HepG2 (cell line): ENCODE measurements around the gene CHAF1B. TPM values are rescaled to one million over a fixed set of nuclear protein-coding genes. Genes with fewer than 3 reads are reported as not detected.

Experiments used
- ATF2 ChIP-seq: sonication (generic); formaldehyde crosslinking; IDR thresholded peaks from 2 replicates; pipeline ENCODE4 v1.4.0; 2020; ENCODE audit warnings: missing genetic modification reagents
- ETS1 ChIP-seq: sonication (generic); formaldehyde crosslinking; IDR thresholded peaks from 2 replicates; pipeline ENCODE4 v1.4.0; 2020; ENCODE audit warnings: missing genetic modification reagents
- FLYWCH1 ChIP-seq: sonication (generic); formaldehyde crosslinking; IDR thresholded peaks from 2 replicates; pipeline ENCODE4 v1.8.1; 2023; ENCODE audit warnings: mild to moderate bottlenecking, missing genetic modification reagents
- FOXA1 ChIP-seq, 2 experiments: fragments of 450-650 bp in 1 of 2; sonication (generic) in 1 of 2; formaldehyde crosslinking in 1 of 2; IDR thresholded peaks; 2 replicates each; pipeline versions ENCODE4 v1.4.0 to v1.6.1; 2016 to 2020; ENCODE audit warnings: missing genetic modification reagents in 1 of 2
- HDAC1 ChIP-seq: sonication (generic); formaldehyde crosslinking; IDR thresholded peaks from 2 replicates; pipeline ENCODE4 v1.5.1; 2020; ENCODE audit warnings: mild to moderate bottlenecking, missing genetic modification reagents
- HIVEP1 ChIP-seq: sonication (generic); formaldehyde crosslinking; IDR thresholded peaks from 2 replicates; pipeline ENCODE4 v1.4.0; 2020; ENCODE audit warnings: mild to moderate bottlenecking, missing genetic modification reagents
- MAF1 ChIP-seq: sonication (generic); formaldehyde crosslinking; IDR thresholded peaks from 2 replicates; pipeline ENCODE4 v1.5.0; 2020; ENCODE audit warnings: missing genetic modification reagents, borderline replicate concordance
- MIXL1 ChIP-seq: IDR thresholded peaks from 2 replicates; pipeline ENCODE4 v1.6.1; 2016
- MXI1 ChIP-seq: IDR thresholded peaks from 3 replicates; pipeline ENCODE4 v1.6.1; 2012; ENCODE audit warnings: low read depth, low read length, inconsistent platforms, borderline replicate concordance
- NBN ChIP-seq: fragments of 450-650 bp; conservative IDR thresholded peaks from 2 replicates; pipeline ENCODE4 v1.6.1; 2017
- NFKB2 ChIP-seq: sonication (generic); formaldehyde crosslinking; IDR thresholded peaks from 2 replicates; pipeline ENCODE4 v1.4.0; 2020; ENCODE audit warnings: missing genetic modification reagents, borderline replicate concordance
- PHF5A ChIP-seq: IDR thresholded peaks from one replicate; pipeline ENCODE4 v1.6.1; 2018; ENCODE audit warnings: low read depth, missing genetic modification reagents; ENCODE audit not compliant: unreplicated experiment
- REXO4 ChIP-seq: sonication (generic); formaldehyde crosslinking; IDR thresholded peaks from 2 replicates; pipeline ENCODE4 v1.8.0; 2022; ENCODE audit warnings: missing genetic modification reagents, mild to moderate bottlenecking, borderline replicate concordance
- RFX3 ChIP-seq: IDR thresholded peaks from 2 replicates; pipeline ENCODE4 v1.6.1; 2016; ENCODE audit warnings: missing biosample characterization, missing genetic modification reagents
- TBP ChIP-seq: sonication (generic); formaldehyde crosslinking; IDR thresholded peaks from 2 replicates; pipeline ENCODE4 v1.5.0; 2020; ENCODE audit warnings: missing genetic modification reagents
- TCF7 ChIP-seq: sonication (generic); IDR thresholded peaks from 2 replicates; pipeline ENCODE4 v1.6.1; 2016; ENCODE audit warnings: antibody characterized with exemption, low read depth
- ZNF318 ChIP-seq: sonication (generic); formaldehyde crosslinking; IDR thresholded peaks from 2 replicates; pipeline ENCODE4 v1.4.0; 2020; ENCODE audit warnings: mild to moderate bottlenecking, missing genetic modification reagents
- ZNF343 ChIP-seq: sonication (generic); formaldehyde crosslinking; IDR thresholded peaks from 2 replicates; pipeline ENCODE4 v1.4.0; 2020; ENCODE audit warnings: mild to moderate bottlenecking, missing genetic modification reagents
- ZNF484 ChIP-seq: sonication (generic); formaldehyde crosslinking; IDR thresholded peaks from 2 replicates; pipeline ENCODE4 v1.5.1; 2020; ENCODE audit warnings: mild to moderate bottlenecking, low read depth, missing genetic modification reagents, borderline replicate concordance
- ZNF614 ChIP-seq: IDR thresholded peaks from 2 replicates; pipeline ENCODE4 v1.6.1; 2018; ENCODE audit warnings: missing biosample characterization, missing genetic modification reagents, inconsistent platforms, borderline replicate concordance
- polyA plus RNA-seq, 8 experiments: library from polyadenylated mRNA; depleted of rRNA in 3 of 8; stranded (reverse) in 7 of 8; unstranded in 1 of 8; fragments of >200 nt; fragmentation: Illumina TruSeq in 4 of 8; extraction: Trizol in 4 of 8; gene quantifications; 2 replicates each; pipeline versions ENCODE4 v1.2.1 to v1.2.3, GENCODE V29; 2011 to 2016; ENCODE audit warnings: low read depth in 4 of 8, missing spikeins in 1 of 8, mixed read lengths in 1 of 8; ENCODE audit not compliant: insufficient read depth in 1 of 8
- total RNA-seq, 5 experiments: library from RNA; depleted of rRNA; stranded (reverse); fragments of >200 nt; fragmentation: Illumina TruSeq; extraction: Trizol; gene quantifications; 2 replicates each; pipeline ENCODE4 v1.2.3, GENCODE V29; 2016; ENCODE audit warnings: low read depth in 1 of 5
- TF ChIP-seq, protein P1 (sequence below), 2 experiments: fragments of 450-650 bp in 1 of 2; sonication (generic) in 1 of 2; formaldehyde crosslinking; IDR thresholded peaks; 2 replicates each; pipeline versions ENCODE4 v1.5.0 to v1.8.0; 2020 to 2022; ENCODE audit warnings: mild to moderate bottlenecking in 1 of 2, missing genetic modification reagents in 1 of 2

The CHAF1B gene
- total and polyA plus RNA-seq, 2 of the 13 experiments (the other 11 are each of a cell fraction or from before 2014, with no cell fraction given), result 5.1 to 14.1 TPM

DNA sequence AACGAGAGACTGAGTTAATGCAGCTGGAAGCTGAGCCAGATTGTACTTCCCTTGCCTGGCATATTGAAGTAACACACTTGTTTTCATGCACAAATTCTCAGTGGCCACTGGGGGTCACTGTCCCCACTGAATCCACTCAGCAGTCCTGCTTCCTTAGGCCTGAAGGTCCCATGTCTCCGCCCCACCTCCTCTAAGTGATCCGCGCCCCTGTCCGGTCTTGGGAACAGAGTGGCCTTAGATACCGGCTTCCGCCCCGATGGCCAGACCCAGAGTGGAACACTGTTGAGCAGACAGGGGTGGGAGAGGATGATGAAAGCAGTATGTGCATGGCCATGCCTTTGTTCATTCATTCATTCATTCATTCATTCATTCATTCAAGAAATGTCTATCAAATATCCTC lies 34.8 kb downstream of the CHAF1B start (continued):
- no peak for TF ChIP-seq ATF2 (CRISPR knock-in tag)
- no peak for TF ChIP-seq PHF5A (CRISPR knock-in tag)
- no peak for TF ChIP-seq ZNF318 (CRISPR knock-in tag)
- TF ChIP-seq ZNF484 (CRISPR knock-in tag), result no peak
- TF ChIP-seq, protein P1, sequence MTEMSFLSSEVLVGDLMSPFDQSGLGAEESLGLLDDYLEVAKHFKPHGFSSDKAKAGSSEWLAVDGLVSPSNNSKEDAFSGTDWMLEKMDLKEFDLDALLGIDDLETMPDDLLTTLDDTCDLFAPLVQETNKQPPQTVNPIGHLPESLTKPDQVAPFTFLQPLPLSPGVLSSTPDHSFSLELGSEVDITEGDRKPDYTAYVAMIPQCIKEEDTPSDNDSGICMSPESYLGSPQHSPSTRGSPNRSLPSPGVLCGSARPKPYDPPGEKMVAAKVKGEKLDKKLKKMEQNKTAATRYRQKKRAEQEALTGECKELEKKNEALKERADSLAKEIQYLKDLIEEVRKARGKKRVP (CRISPR knock-in tag; IDR thresholded peaks at IDR 0.05), result no peak
- no peak for TF ChIP-seq FOXA1 (IDR thresholded peaks at IDR 0.05)
- no peak for TF ChIP-seq FOXA1 (CRISPR knock-in tag; IDR thresholded peaks at IDR 0.05)
- no peak for TF ChIP-seq MXI1
- no peak for TF ChIP-seq TCF7
- TF ChIP-seq HIVEP1 (CRISPR knock-in tag), result no peak
- no peak for TF ChIP-seq MIXL1 (CRISPR knock-in tag)
- TF ChIP-seq MAF1 (CRISPR knock-in tag), result no peak
- no peak for TF ChIP-seq TBP
- TF ChIP-seq FLYWCH1 (CRISPR knock-in tag), result no peak
- TF ChIP-seq ZNF614 (CRISPR knock-in tag), result no peak
- no peak for TF ChIP-seq HDAC1 (CRISPR knock-in tag)
- no peak for TF ChIP-seq REXO4 (CRISPR knock-in tag)
- no peak for TF ChIP-seq NBN
- TF ChIP-seq ZNF343 (CRISPR knock-in tag), result no peak
- TF ChIP-seq ETS1, result no peak
- TF ChIP-seq RFX3 (CRISPR knock-in tag), result no peak
- 0 out of 2 replicates have a peak, but pooled peaks have one; percentile 45 for TF ChIP-seq NFKB2
